SJSA1 (cell line): ENCODE measurements around the gene POLG. TPM values are rescaled to one million over a fixed set of nuclear protein-coding genes. Genes with fewer than 3 reads are reported as not detected.

ENCODE experiments used
- DNase-seq, 2 experiments: peaks; one replicate each; pipeline ENCODE4 v3.0.0-alpha.2; 2015 to 2020; ENCODE audit warnings: low spot score in 2 of 2, low read depth in 1 of 2
- H3K27ac ChIP-seq: fragments of 250-450 bp; sonication (Bioruptor Pico); 2 replicates; pipeline ENCODE4 v1.5.1; 2020; ENCODE audit warnings: mild to moderate bottlenecking, moderate library complexity
- H3K27me3 ChIP-seq: fragments of 250-450 bp; sonication (Bioruptor Pico); replicated peaks from 2 replicates; pipeline ENCODE4 v1.5.1; 2020; ENCODE audit warnings: mild to moderate bottlenecking, moderate library complexity
- H3K36me3 ChIP-seq: fragments of 250-450 bp; sonication (Bioruptor Pico); 2 replicates; pipeline ENCODE4 v1.5.1; 2020; ENCODE audit warnings: mild to moderate bottlenecking
- H3K4me1 ChIP-seq: fragments of 250-450 bp; sonication (Bioruptor Pico); replicated peaks from 2 replicates; pipeline ENCODE4 v1.6.1; 2021; ENCODE audit warnings: mild to moderate bottlenecking
- H3K4me3 ChIP-seq: fragments of 250-450 bp; sonication (Bioruptor Pico); 2 replicates; pipeline ENCODE4 v1.5.1; 2020; ENCODE audit warnings: mild to moderate bottlenecking
- H3K9me3 ChIP-seq: fragments of 250-450 bp; sonication (Bioruptor Pico); replicated peaks from 2 replicates; pipeline ENCODE4 v1.5.1; 2020; ENCODE audit warnings: mild to moderate bottlenecking
- total RNA-seq: library from RNA; depleted of rRNA; stranded (reverse); fragments of >200 nt; shearing (Covaris generic); gene quantifications from 2 replicates; pipeline ENCODE4 v1.2.3, GENCODE V29; 2014

Gene POLG
- total RNA-seq, 1 experiment from 2014 or later = 54.9 TPM

DNA sequence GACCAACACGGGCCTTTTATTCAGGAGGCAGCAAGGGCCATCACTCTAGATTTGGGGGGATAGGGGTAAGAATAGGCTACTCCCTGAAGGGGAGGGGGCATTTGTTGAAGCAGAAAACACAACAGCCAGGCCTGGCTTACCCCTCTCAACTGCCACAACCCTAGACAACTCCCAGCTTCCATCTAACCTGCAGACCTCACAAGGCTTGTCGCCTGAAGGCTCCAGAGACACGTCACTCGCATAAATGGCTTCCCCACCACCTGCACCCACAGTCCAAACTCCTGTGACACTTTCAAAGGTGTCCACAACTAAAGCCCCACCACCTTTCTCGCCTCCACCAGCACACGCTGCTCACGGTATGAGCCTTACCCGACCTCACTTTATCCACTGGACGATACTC, 14.9 kb downstream of the POLG start:
- no peak overlapping the region for H3K4me3 ChIP-seq
- peaks cover 99% of the 10 kb centered on the region for H3K36me3 ChIP-seq
- H3K4me1 ChIP-seq = no peaks in the 10 kb centered on the region

DNA sequence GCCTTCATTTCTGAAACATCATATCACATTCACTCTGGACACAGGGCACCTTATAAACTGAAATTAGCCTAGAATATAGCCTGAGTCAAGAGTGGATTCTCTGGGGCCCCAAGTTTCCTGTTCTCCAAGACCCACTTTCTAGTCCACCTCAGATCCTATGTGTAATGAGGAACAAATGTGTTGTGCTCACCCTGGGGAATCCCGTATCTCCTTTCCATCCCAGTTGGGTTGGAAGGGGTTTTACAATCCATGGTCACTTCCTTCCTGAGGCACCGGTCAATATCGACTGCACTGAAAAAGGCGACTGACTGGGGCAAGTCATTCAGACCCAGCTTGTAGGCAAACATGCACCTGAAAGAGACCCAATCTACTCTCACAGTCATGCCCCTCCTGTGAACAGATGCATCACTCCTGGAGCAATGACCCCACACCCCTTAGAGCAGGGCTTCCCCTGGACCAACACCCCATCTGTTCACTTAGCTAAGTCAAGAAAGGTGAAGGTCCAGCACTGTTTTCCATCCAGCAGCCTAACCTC, 17.4 kb downstream of the POLG start:
- Histone ChIP-seq H3K27ac (no peak overlapping the region), H3K36me3 (peaks cover 93% of the 10 kb centered on the region), H3K9me3 (no peaks in the 10 kb centered on the region), H3K4me3 (no peak overlapping the region), H3K4me1 (no peaks in the 10 kb centered on the region), H3K27me3 (no peaks in the 10 kb centered on the region)
- DNase-seq = no peak

More for the DNA sequence above, 14.9 kb downstream of the POLG start:
- Histone ChIP-seq H3K9me3 (no peaks in the 10 kb centered on the region), H3K27ac (no peak overlapping the region), H3K27me3 (no peaks in the 10 kb centered on the region)
- DNase-seq = no peak

DNA sequence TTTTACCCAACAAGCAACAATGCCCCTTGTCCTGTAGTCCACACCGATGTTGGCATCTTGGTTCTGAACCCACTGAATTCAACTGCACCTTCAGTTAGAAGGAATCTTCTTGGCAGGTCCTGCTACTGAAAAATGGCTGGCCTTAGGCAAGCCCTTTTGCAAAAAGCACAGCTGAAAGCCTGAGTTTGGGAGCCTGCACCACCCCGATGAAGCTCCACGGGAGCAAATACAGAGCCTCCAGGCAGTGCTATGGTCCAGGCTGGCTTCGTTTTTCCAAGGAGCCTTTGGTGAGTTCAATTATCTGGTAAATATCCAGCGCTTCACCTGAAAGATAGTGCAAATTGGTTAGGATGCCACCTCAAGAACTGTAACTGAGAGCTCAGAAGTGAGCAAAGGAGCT, 18.1 kb downstream of the POLG start:
- Histone ChIP-seq H3K27ac (no peak overlapping the region), H3K4me1 (no peaks in the 10 kb centered on the region), H3K36me3 (peaks cover 93% of the 10 kb centered on the region), H3K4me3 (no peak overlapping the region), H3K9me3 (no peaks in the 10 kb centered on the region), H3K27me3 (no peaks in the 10 kb centered on the region)
- no peak for DNase-seq

DNA sequence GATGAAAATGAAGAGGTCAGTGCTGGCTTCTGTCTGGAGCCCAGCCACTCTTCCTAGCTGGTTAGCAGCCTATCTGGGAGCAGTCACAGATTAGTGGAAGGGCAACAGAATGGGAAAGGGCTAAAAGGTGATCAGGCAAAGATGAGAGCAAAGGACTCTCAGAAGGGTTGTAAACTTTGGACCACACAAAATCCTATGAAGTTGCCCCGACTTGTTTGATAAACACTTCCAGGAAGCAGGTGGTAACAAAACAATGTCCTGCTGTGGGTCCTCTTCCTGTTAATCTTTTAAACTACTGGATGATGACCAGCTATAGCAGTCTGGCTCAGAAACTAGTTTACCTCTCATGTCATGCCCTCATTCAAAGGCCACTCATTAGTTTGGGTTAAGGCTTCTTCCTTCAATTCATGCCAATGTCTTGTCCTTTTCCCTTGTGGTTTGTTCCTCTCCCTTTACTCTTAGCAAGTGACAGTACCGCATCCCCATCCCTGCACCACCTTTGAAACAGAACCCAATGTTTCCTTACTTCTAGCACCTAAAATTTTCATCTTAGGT, 19.2 kb downstream of the POLG start:
- Histone ChIP-seq H3K4me3 (no peak overlapping the region), H3K27ac (no peak overlapping the region), H3K27me3 (no peaks in the 10 kb centered on the region), H3K4me1 (no peaks in the 10 kb centered on the region), H3K36me3 (peaks cover 90% of the 10 kb centered on the region), H3K9me3 (no peaks in the 10 kb centered on the region)
- no peak for DNase-seq

DNA sequence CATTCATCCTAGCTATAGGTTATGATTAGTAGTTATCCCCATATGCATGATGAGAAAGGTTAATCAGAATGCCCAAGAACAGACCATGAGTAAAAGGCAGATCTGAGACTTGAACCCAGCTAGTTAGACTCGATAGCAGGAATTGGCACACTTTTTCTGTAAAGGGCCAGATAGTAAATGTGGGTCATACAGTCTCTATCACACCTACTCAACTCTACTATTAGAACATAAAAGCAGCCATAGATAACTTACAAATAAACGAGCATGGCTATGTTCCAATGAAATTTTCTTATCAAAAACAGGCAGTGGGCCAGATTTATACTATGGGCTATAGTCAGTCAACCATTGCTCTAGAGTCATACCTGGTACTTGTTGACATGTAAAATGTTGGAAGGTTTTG, 24.6 kb downstream of the POLG start:
- no peak for DNase-seq
- Histone ChIP-seq H3K4me1 (no peaks in the 10 kb centered on the region), H3K4me3 (no peak overlapping the region), H3K36me3 (peaks cover 87% of the 10 kb centered on the region), H3K9me3 (no peaks in the 10 kb centered on the region), H3K27me3 (no peaks in the 10 kb centered on the region), H3K27ac (no peak overlapping the region)

DNA sequence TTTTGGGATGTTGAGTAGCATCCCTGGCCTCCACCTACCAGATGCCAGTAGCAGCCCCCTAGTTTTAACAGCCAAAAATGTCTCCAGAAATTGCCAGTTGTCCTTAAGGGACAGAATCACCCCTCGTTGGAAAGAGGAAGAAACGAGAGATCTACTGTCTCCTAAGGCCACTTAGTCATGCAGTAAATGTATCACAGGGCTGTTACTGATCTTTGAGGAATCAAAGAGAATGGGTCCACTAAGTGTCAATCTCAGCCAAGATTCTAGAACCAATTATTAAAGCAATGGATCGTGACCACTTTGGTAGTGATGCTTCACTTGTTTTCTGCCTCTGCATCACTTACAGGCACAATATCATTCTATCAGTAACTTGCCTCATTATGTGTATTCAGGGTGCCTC, 26.4 kb downstream of the POLG start:
- H3K4me3 ChIP-seq = no peak overlapping the region
- no peaks in the 10 kb centered on the region for H3K9me3 ChIP-seq
- H3K4me1 ChIP-seq = no peaks in the 10 kb centered on the region
- H3K36me3 ChIP-seq = peaks cover 92% of the 10 kb centered on the region
- no peaks in the 10 kb centered on the region for H3K27me3 ChIP-seq
- no peak for DNase-seq
- no peak overlapping the region for H3K27ac ChIP-seq

DNA sequence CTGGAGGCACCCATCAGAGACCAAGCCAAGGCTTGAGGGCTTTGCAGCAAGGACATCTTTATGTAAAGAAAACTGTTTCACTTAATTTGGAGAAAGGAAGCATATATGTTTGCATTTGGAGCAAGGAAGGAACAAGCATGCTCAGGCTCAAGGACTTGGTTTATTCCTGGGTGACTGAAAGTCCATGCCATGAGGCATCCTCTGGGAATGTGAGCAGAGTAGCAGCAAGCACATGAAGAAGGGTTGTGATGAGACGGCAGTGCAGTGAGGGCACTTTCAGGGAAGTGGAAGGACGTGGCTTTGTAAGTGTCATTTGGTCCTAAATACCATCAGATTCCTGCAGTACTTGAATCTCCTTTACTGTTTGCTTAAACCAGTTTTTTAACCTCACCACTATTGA, 26.8 kb downstream of the POLG start:
- H3K36me3 ChIP-seq = peaks cover 92% of the 10 kb centered on the region
- no peaks in the 10 kb centered on the region for H3K27me3 ChIP-seq
- DNase-seq = no peak
- no peaks in the 10 kb centered on the region for H3K4me1 ChIP-seq
- no peak overlapping the region for H3K27ac ChIP-seq
- no peaks in the 10 kb centered on the region for H3K9me3 ChIP-seq
- no peak overlapping the region for H3K4me3 ChIP-seq

DNA sequence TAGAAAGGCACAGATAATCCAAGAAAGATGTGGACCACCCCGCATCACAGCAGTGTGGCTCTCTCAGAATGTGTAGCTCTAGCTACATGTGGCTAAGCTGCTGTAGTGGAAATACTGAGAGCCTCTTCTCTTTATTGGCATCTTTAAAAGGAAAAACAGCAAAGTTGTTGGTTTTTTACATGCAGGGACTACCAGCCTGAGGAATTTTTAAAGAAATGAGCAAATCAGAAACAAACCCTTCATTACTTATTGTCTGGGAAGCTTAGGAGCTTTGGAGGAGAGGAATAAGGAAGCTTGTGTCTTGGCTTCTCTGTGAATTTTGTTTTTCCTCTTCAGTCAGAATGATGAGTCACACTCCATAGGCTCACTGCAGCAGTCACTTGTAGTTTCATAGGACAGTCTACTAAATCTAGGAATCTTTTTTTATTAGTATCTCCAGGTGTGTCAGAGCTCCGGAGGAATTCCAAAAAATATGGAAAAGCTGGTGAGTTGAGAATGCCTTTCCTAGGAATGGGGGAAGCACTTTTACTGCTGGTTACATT, 27.5 kb downstream of the POLG start:
- H3K27ac ChIP-seq = peak overlapping the region; percentile 18; the same call in 1 of the 2 replicates
- no peak for DNase-seq

DNA sequence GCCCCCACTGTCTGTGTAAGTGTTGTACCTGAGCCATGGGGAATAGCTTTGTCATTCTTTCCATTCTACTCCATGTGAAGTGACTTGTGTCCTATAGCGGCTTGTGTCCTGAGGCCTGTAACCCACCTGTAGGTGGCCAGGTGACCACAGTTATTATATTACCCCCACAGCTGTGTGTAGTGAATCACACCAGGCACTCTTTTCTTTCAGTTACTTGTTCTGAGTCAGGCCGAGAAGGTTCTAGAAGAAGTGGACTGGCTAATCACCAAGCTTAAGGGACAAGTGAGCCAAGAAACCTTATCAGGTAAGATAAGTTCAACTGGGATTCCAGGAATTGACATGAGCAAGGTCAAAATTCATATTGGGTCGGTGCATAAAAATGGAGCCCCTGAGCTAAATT, 29.2 kb downstream of the POLG start:
- Histone ChIP-seq H3K4me3 (no peak overlapping the region), H3K9me3 (no peaks in the 10 kb centered on the region), H3K27me3 (no peaks in the 10 kb centered on the region), H3K36me3 (peaks cover 96% of the 10 kb centered on the region), H3K27ac (no peak overlapping the region), H3K4me1 (no peaks in the 10 kb centered on the region)
- no peak for DNase-seq

More for the DNA sequence above, 27.5 kb downstream of the POLG start:
- H3K36me3 ChIP-seq = peaks cover 93% of the 10 kb centered on the region
- no peak overlapping the region for H3K4me3 ChIP-seq
- H3K27me3 ChIP-seq = no peaks in the 10 kb centered on the region
- H3K9me3 ChIP-seq = no peaks in the 10 kb centered on the region
- no peaks in the 10 kb centered on the region for H3K4me1 ChIP-seq

DNA sequence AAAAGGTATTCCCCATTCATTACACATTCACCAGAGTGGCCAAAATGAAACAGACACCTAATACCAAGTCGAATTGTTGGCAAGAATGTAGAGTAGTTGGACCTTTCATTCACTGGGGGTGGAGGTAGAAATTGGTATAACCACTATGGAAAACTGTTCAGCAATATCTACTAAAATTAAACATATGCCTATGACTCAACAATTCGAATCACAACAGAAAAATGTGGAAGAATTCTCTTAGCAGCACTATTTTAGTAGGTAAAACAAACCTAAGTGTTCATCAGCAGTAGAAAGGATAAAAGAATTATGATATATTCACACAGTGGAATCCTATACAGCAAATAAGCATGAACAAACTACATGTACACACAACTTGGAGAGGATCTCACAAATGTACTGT, 30.6 kb downstream of the POLG start:
- Histone ChIP-seq H3K27me3 (no peaks in the 10 kb centered on the region), H3K36me3 (peaks cover 96% of the 10 kb centered on the region), H3K4me1 (no peaks in the 10 kb centered on the region), H3K4me3 (no peak overlapping the region), H3K9me3 (no peaks in the 10 kb centered on the region), H3K27ac (no peak overlapping the region)
- DNase-seq = no peak

DNA sequence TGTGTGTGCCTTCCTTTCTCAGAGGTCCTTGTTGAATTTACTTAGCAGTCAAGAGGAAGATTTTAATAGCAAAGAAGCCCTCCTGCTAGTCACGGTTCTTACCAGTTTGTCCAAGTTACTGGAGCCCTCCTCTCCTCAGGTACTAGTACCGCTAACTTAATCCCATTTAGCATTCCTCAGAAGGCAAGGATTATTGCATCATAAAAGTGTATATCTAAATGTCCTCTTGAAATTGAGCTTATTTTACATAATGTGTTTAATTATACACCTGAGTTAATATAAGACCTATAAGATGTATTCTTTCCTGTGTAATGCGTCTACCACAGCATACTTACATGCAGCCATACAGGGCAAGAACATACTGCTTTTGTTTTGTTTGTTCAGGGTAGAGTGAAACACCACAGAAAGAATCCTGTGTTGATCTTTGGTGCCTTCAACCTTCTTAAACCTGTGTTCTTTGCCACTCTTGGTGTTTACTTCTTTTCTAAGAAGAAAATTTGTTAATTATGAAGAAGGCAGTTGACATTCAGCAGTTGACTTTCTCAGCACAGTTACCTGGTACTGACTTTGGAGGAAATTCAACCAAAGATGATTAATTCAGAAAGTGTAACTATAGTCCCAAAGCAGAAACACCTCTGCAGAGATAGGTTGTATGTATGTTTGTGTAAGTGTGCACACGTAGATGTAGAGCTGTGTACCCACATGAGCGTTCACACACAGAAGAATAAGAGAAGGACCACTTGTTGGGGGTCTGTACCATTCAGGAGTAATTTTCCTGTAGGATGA, 33.1 kb downstream of the POLG start:
- Histone ChIP-seq H3K36me3 (peaks cover 76% of the 10 kb centered on the region), H3K27me3 (no peaks in the 10 kb centered on the region), H3K27ac (no peak overlapping the region), H3K4me1 (no peaks in the 10 kb centered on the region), H3K4me3 (no peak overlapping the region), H3K9me3 (no peaks in the 10 kb centered on the region)
- DNase-seq = no peak

DNA sequence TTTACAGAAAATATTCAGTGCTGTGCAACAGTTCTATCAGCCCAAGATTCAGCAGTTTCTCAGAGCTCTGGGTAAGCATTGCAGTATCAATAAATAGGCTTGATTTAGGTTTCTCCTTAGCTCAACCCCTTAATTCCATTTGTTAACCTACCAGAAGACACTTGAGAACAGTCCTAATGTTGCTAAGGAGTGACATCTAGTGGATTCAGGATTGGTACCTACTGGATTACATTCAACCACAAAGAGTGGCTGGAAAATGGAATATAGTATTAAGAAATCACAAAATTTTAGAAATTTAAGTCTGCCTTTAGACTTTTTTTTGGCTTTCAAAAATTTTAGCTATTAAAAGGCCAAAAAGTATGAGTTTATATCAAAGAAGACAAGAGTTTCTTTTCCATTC, 34.7 kb downstream of the POLG start:
- Histone ChIP-seq H3K36me3 (peaks cover 62% of the 10 kb centered on the region), H3K4me3 (no peak overlapping the region)
- no peak for DNase-seq

DNA sequence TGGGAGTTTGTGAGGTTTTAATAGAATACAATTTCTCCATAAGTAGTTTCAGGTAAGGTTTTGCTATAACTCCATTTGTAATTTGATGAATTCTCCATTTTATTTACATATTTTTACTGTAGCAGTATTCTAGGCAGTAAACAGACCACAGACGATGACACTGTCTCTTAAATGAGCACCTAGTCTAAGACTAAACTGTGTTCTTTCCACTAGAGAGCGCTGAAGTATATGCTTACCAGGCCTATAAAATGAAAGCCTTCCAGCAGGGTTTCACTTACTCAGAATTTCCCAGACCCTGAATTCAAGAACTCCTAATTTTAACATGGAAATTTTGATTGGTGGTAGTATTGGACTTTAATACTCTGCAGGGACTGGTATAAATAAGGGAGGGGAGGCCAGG, 41.6 kb downstream of the POLG start:
- DNase-seq = no peak
- Histone ChIP-seq H3K4me1 (no peaks in the 10 kb centered on the region), H3K27ac (no peak overlapping the region), H3K27me3 (no peaks in the 10 kb centered on the region), H3K4me3 (no peak overlapping the region), H3K36me3 (peaks cover 64% of the 10 kb centered on the region), H3K9me3 (no peaks in the 10 kb centered on the region)

More for the DNA sequence above, 34.7 kb downstream of the POLG start:
- no peaks in the 10 kb centered on the region for H3K9me3 ChIP-seq
- no peak overlapping the region for H3K27ac ChIP-seq
- no peaks in the 10 kb centered on the region for H3K27me3 ChIP-seq
- H3K4me1 ChIP-seq = no peaks in the 10 kb centered on the region

DNA sequence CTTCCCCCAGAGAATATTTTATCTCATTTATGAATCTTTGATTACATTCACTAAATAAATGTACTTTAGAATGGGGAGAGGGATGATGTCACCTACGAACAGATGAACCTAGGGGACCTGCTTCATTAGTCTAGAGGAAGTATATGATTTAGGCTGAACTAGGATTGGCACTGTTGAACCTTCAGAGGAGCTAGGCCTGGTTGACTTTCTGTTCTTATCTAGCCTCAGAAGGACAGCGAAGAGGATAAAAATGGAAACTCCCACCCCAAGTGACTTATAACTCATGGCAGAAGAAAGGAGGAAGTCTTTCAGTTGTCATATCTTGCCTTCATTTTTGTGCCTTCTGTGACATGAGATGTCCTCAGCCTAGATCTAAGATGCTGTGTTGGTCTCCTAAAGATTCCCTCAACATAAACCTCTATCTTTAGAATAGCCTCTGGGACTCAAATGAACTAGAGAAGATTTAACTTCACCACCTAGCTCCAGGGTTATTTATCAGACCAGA, 42.6 kb downstream of the POLG start:
- Histone ChIP-seq H3K27me3 (no peaks in the 10 kb centered on the region), H3K9me3 (no peaks in the 10 kb centered on the region), H3K27ac (no peak overlapping the region), H3K4me1 (no peaks in the 10 kb centered on the region), H3K4me3 (no peak overlapping the region), H3K36me3 (peaks cover 73% of the 10 kb centered on the region)
- no peak for DNase-seq
